ENCODE data around the gene ATRAID. TPM values are rescaled to one million over a fixed set of nuclear protein-coding genes. Genes with fewer than 3 reads are reported as not detected.
A peak's percentile ranks its signal among the peaks of the same experiment; 100 is the strongest.

Gene ATRAID
- total RNA-seq, 6 experiments from 2014 or later: 30.7 to 65.8 (median 35.9) TPM

GRCh38 chr2:27263287-27264252 is 51.7 kb downstream of the ATRAID start:
- Histone ChIP-seq H3K36me3 (no peaks in the 10 kb centered on the region), H3K4me3 (peak overlapping the region; percentile 25 to 51 (median 39)), H3K27me3 (peaks cover 0 to 27% of the 10 kb centered on the region in 2 donors), H3K4me1 (peaks cover 0 to 31% (median 2%) of the 10 kb centered on the region in 4 donors), H3K9me3 (no peaks in the 10 kb centered on the region), H3K27ac (no peak overlapping the region)
- intact Hi-C loops (cut with DNase I): no loop called here
- ATAC-seq: no peak
- 2% methylated on average over 26 of the region's 46 CpGs for WGBS (ENCODE audit: insufficient coverage, low coverage, low lambda C conversion rate, missing lambda C conversion rate)
- no peak for DNase-seq
- TF ChIP-seq POLR2A (IDR thresholded peaks at IDR 0.05): no peak
- no peak for TF ChIP-seq CTCF (IDR thresholded peaks at IDR 0.05)

- TF ChIP-seq CTCF (IDR thresholded peaks at IDR 0.05) (no peak), POLR2A (IDR thresholded peaks at IDR 0.05) (no peak)
- no peak for DNase-seq
- intact Hi-C loops (cut with DNase I): no loop called here
- 0% methylated on average over 13 of the region's 38 CpGs for WGBS (ENCODE audit: insufficient coverage, low coverage, low lambda C conversion rate, missing lambda C conversion rate)
- H3K4me3 ChIP-seq: peak overlapping the region in 1 of 3 donors; percentile 14
- no peaks in the 10 kb centered on the region for H3K9me3 ChIP-seq
- no peak overlapping the region for H3K27ac ChIP-seq
- no peaks in the 10 kb centered on the region for H3K36me3 ChIP-seq
- H3K4me1 ChIP-seq: peaks cover 0 to 31% (median 2%) of the 10 kb centered on the region in 4 donors
- peak; percentile 20 to 36 (median 28) for ATAC-seq
- peaks cover 0 to 27% of the 10 kb centered on the region in 2 donors for H3K27me3 ChIP-seq
Measured at GRCh38 chr2:27264253-27264752, 52.5 kb downstream of the ATRAID start.

GRCh38 chr2:27264753-27265535 is 53.1 kb downstream of the ATRAID start:
- peaks cover 0 to 31% (median 2%) of the 10 kb centered on the region in 4 donors for H3K4me1 ChIP-seq
- TF ChIP-seq CTCF (IDR thresholded peaks at IDR 0.05): peak; percentile 21 to 46 (median 41)
- no peak for TF ChIP-seq POLR2A (IDR thresholded peaks at IDR 0.05)
- H3K4me3 ChIP-seq: peak overlapping the region in 1 of 3 donors; percentile 14
- DNase-seq (peak in 1 of 3 donors; percentile 63), ATAC-seq (peak; percentile 62 to 66 (median 62))
- 9% methylated on average over 12 of the region's 56 CpGs for WGBS (ENCODE audit: insufficient coverage, low coverage, low lambda C conversion rate, missing lambda C conversion rate)
- peaks cover 0 to 27% of the 10 kb centered on the region in 2 donors for H3K27me3 ChIP-seq
- H3K27ac ChIP-seq: no peak overlapping the region
- H3K36me3 ChIP-seq: no peaks in the 10 kb centered on the region
- intact Hi-C loops (cut with DNase I): no loop called here
- no peaks in the 10 kb centered on the region for H3K9me3 ChIP-seq

GRCh38 chr2:27265536-27265870 is 53.7 kb downstream of the ATRAID start:
- no peak for DNase-seq
- intact Hi-C loops (cut with DNase I): no loop called here
- ATAC-seq: no peak
- Histone ChIP-seq H3K4me3 (no peak overlapping the region), H3K27ac (no peak overlapping the region), H3K36me3 (no peaks in the 10 kb centered on the region), H3K4me1 (peaks cover 0 to 31% (median 2%) of the 10 kb centered on the region in 4 donors), H3K27me3 (peaks cover 0 to 27% of the 10 kb centered on the region in 2 donors), H3K9me3 (no peaks in the 10 kb centered on the region)
- no peak for TF ChIP-seq CTCF (IDR thresholded peaks at IDR 0.05)
- no peak for TF ChIP-seq POLR2A (IDR thresholded peaks at IDR 0.05)

Other genes starting within 250 kb of the ATRAID start
- gene MAPRE3, start 241.4 kb upstream of the ATRAID start, total RNA-seq: 10 to 100 TPM; 13.7 to 22.3 (median 17.3) TPM
- gene TMEM214, start 179.1 kb upstream of the ATRAID start, total RNA-seq: 10 to 100 TPM; 29.1 to 62.7 (median 50.0) TPM
- 1 to 10 TPM; 3.9 to 7.4 (median 6.4) TPM for gene AGBL5, start 160.4 kb upstream of the ATRAID start, total RNA-seq
- 100 to 1,000 TPM; 144 to 182 (median 161) TPM for gene OST4, start 140.4 kb upstream of the ATRAID start, total RNA-seq
- 10 to 100 TPM in 5 of 6 experiments, 1 to 10 TPM in 1; 7.2 to 26.1 (median 21.0) TPM for gene EMILIN1, start 133.4 kb upstream of the ATRAID start, total RNA-seq
- 100 to 1,000 TPM; 101 to 283 (median 206) TPM for gene KHK, start 125.3 kb upstream of the ATRAID start, total RNA-seq
- gene CGREF1, start 92.9 kb upstream of the ATRAID start, total RNA-seq: 10 to 100 TPM in 2 of 6 experiments, 1 to 10 TPM in 4; 2.5 to 33.2 (median 7.7) TPM
- gene ABHD1, start 88.2 kb upstream of the ATRAID start, total RNA-seq: 1 to 10 TPM in 3 of 6 experiments, under 1 TPM in 3; 0.74 to 3.2 (median 1.1) TPM
- 100 to 1,000 TPM in 2 of 6 experiments, 10 to 100 TPM in 4; 27.1 to 102 (median 59.2) TPM for gene PREB, start 77.4 kb upstream of the ATRAID start, total RNA-seq
- gene PRR30, start 72.6 kb upstream of the ATRAID start, total RNA-seq: not detected
- gene TCF23, start 63.0 kb upstream of the ATRAID start, total RNA-seq: under 1 TPM in 1 of 6 experiments, not detected in 5; 0.04 TPM
- gene SLC5A6, start 227 bp downstream of the ATRAID start, total RNA-seq: 100 to 1,000 TPM in 3 of 6 experiments, 10 to 100 TPM in 3; 57.5 to 151 (median 90.3) TPM
- gene CAD, start 5.3 kb downstream of the ATRAID start, total RNA-seq: 10 to 100 TPM; 12.3 to 24.0 (median 16.3) TPM
- not detected for gene SLC30A3, start 51.0 kb downstream of the ATRAID start, total RNA-seq
- gene DNAJC5G, start 63.4 kb downstream of the ATRAID start, total RNA-seq: not detected
- under 1 TPM in 2 of 6 experiments, not detected in 4; 0.14 to 0.25 TPM for gene TRIM54, start 70.4 kb downstream of the ATRAID start, total RNA-seq
- gene UCN, start 96.4 kb downstream of the ATRAID start, total RNA-seq: 1 to 10 TPM in 5 of 6 experiments, under 1 TPM in 1; 0.88 to 4.3 (median 1.6) TPM
- gene MPV17, start 111.1 kb downstream of the ATRAID start, total RNA-seq: 10 to 100 TPM; 17.2 to 82.3 (median 30.4) TPM
- 10 to 100 TPM; 13.4 to 20.1 (median 16.8) TPM for gene GTF3C2, start 144.7 kb downstream of the ATRAID start, total RNA-seq
- 10 to 100 TPM; 17.6 to 25.0 (median 20.9) TPM for gene EIF2B4, start 158.3 kb downstream of the ATRAID start, total RNA-seq
- 10 to 100 TPM; 50.1 to 58.9 (median 54.1) TPM for gene SNX17, start 158.6 kb downstream of the ATRAID start, total RNA-seq
- gene ZNF513, start 168.7 kb downstream of the ATRAID start, total RNA-seq: 10 to 100 TPM in 2 of 6 experiments, 1 to 10 TPM in 4; 6.0 to 14.7 (median 9.8) TPM
- 10 to 100 TPM; 20.9 to 38.4 (median 24.2) TPM for gene PPM1G, start 197.6 kb downstream of the ATRAID start, total RNA-seq
- 10 to 100 TPM; 37.7 to 49.4 (median 41.5) TPM for gene NRBP1, start 216.6 kb downstream of the ATRAID start, total RNA-seq
- gene KRTCAP3, start 230.3 kb downstream of the ATRAID start, total RNA-seq: 1 to 10 TPM; 3.2 to 8.0 (median 4.6) TPM